C4-2B (cell line): ENCODE data around the gene POLE4.

Experiments used
- CTCF ChIP-seq: fragments of 450-650 bp; conservative IDR thresholded peaks from 2 replicates; pipeline ENCODE4 v1.5.1; 2017; ENCODE audit warnings: mild to moderate bottlenecking
- ZFX ChIP-seq: fragments of 450-650 bp; IDR thresholded peaks from 2 replicates; pipeline ENCODE4 v1.6.1; 2017

GRCh38 chr2:74942263-74942662 is 16.2 kb upstream of the POLE4 start:
- no peak for TF ChIP-seq CTCF
- no peak for TF ChIP-seq ZFX
